Thyroid gland (tissue), 4 donors: ENCODE results near the gene UBE2Q1. TPM values are rescaled to one million over a fixed set of nuclear protein-coding genes. Genes with fewer than 3 reads are reported as not detected.

Experiments
- DNase-seq, 2 donors: peaks; one replicate each; pipeline ENCODE4 v3.0.0-alpha.2; 2019
- H3K27ac ChIP-seq, 3 donors: fragments of 200-600 bp; sonication (generic); 1 replicate in 2 of 3; 2 replicates in 1 of 3; pipeline ENCODE4 v1.5.1; 2016 to 2019; ENCODE audit warnings: mild to moderate bottlenecking in 1 of 3, moderate library complexity in 1 of 3
- H3K27me3 ChIP-seq: fragments of 200-600 bp; sonication (generic); one replicate; pipeline ENCODE4 v1.5.1; 2019
- H3K36me3 ChIP-seq, 2 donors: fragments of 200-600 bp; sonication (generic); one replicate each; pipeline ENCODE4 v1.5.1; 2016 to 2019
- H3K4me1 ChIP-seq, 2 donors: fragments of 200-600 bp; sonication (generic); one replicate each; pipeline ENCODE4 v1.5.1; 2017 to 2019
- H3K4me3 ChIP-seq, 3 donors: fragments of 200-600 bp; sonication (generic); replicated peaks in 1 of 3; 1 replicate in 2 of 3; 2 replicates in 1 of 3; pipeline ENCODE4 v1.5.1; 2016; ENCODE audit warnings: mild to moderate bottlenecking in 1 of 3
- H3K9me3 ChIP-seq: fragments of 200-600 bp; sonication (generic); one replicate; pipeline ENCODE4 v1.5.1; 2017
- POLR2A ChIP-seq, 2 donors: fragments of 450-650 bp; IDR thresholded peaks; one replicate each; pipeline ENCODE4 v1.6.1; 2017; ENCODE audit warnings: antibody characterized with exemption in 2 of 2, mild to moderate bottlenecking in 2 of 2, moderate library complexity in 1 of 2
- WGBS, 2 donors: methylation state at CpG; one replicate each; pipeline ENCODE4 v1.1.5; 2017; 5-methylcytosine and 5-hydroxymethylcytosine counted together
- intact Hi-C: fragments of 100-400 bp; cut with DNase I; formaldehyde crosslinking; loops from one replicate; pipeline ENCODE4 v1.15.1; 2023
- total RNA-seq, 4 donors: library from RNA; depleted of rRNA; stranded (reverse); fragments of >200 nt; gene quantifications; one replicate each; pipeline ENCODE4 v1.2.3, GENCODE V29; 2016
- TF ChIP-seq, protein P1 (sequence below), 6 experiments: fragments of 200-600 bp in 3 of 6; fragments of 450-650 bp in 3 of 6; sonication (generic) in 3 of 6; IDR thresholded peaks; one replicate each; pipeline ENCODE4 v1.5.1; 2016 to 2019; ENCODE audit warnings: antibody characterized with exemption in 6 of 6, mild to moderate bottlenecking in 2 of 6, inconsistent platforms in 1 of 6, moderate library complexity in 1 of 6

UBE2Q1 gene
- total RNA-seq, 4 donors from 2014 or later = 24.5 to 61.3 (median 28.7) TPM

DNA sequence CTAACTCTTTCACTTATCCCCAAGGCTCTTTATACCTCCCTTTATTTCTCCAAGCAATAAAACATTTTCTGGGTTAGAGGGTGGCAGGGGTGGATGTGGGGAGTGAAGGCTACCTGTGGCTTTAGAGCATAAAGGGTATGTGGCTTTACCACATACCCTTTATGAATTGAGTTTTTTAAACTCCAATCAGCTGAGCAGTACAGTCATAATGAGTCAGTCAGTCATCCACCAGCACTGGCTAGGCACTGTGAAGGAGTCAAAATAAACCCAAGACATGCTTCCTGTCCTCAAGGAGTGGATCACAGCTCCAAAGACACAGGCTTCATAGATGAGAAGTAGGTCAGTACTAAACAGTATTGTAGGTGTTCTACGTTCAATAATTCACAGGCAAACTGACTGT, 59.0 kb downstream of the UBE2Q1 start:
- peaks cover 0 to 2% of the 10 kb centered on the region in 2 donors for H3K36me3 ChIP-seq
- TF ChIP-seq, protein P1, sequence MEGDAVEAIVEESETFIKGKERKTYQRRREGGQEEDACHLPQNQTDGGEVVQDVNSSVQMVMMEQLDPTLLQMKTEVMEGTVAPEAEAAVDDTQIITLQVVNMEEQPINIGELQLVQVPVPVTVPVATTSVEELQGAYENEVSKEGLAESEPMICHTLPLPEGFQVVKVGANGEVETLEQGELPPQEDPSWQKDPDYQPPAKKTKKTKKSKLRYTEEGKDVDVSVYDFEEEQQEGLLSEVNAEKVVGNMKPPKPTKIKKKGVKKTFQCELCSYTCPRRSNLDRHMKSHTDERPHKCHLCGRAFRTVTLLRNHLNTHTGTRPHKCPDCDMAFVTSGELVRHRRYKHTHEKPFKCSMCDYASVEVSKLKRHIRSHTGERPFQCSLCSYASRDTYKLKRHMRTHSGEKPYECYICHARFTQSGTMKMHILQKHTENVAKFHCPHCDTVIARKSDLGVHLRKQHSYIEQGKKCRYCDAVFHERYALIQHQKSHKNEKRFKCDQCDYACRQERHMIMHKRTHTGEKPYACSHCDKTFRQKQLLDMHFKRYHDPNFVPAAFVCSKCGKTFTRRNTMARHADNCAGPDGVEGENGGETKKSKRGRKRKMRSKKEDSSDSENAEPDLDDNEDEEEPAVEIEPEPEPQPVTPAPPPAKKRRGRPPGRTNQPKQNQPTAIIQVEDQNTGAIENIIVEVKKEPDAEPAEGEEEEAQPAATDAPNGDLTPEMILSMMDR (IDR thresholded peaks at IDR 0.05) = no peak
- no peak for TF ChIP-seq POLR2A (IDR thresholded peaks at IDR 0.05)
- peak overlapping the region in 1 of 3 donors; percentile 68 for H3K27ac ChIP-seq
- peak overlapping the region in 1 of 3 donors; percentile 54 for H3K4me3 ChIP-seq
- DNase-seq = no peak
- H3K4me1 ChIP-seq = peaks cover 20 to 52% of the 10 kb centered on the region in 2 donors
- intact Hi-C loops = no loop called here
- H3K9me3 ChIP-seq = no peaks in the 10 kb centered on the region
- H3K27me3 ChIP-seq = no peaks in the 10 kb centered on the region
- 83 to 87% methylated on average over 1 of the region's 1 CpG for WGBS, 2 donors

Other genes with a start within 250 kb of the UBE2Q1 start
- not detected for gene AQP10, start 237.6 kb downstream of the UBE2Q1 start, total RNA-seq
- 100 to 1,000 TPM in 1 of 4 donors, 10 to 100 TPM in 3; 61.6 to 106 (median 76.4) TPM for gene ATP8B2, start 233.1 kb downstream of the UBE2Q1 start, total RNA-seq
- gene IL6R, start 153.3 kb downstream of the UBE2Q1 start, total RNA-seq = 10 to 100 TPM in 1 of 4 donors, 1 to 10 TPM in 3; 4.4 to 15.3 (median 7.4) TPM
- gene TDRD10, start 56.4 kb downstream of the UBE2Q1 start, total RNA-seq = 1 to 10 TPM; 5.6 to 9.9 (median 7.3) TPM
- 10 to 100 TPM; 35.8 to 56.0 (median 43.0) TPM for gene SHE, start 56.2 kb downstream of the UBE2Q1 start, total RNA-seq
- under 1 TPM in 1 of 4 donors, not detected in 3; 0.73 TPM for gene CHRNB2, start 9.1 kb upstream of the UBE2Q1 start, total RNA-seq
- gene ADAR, start 49.5 kb upstream of the UBE2Q1 start, total RNA-seq = 100 to 1,000 TPM in 2 of 4 donors, 10 to 100 TPM in 2; 89.1 to 168 (median 114) TPM